Putamen (tissue), 1 donor: ENCODE measurements around the gene ZFHX3.

Source experiments
- DNase-seq: peaks from one replicate; pipeline ENCODE4 v3.0.0-alpha.2; 2016; ENCODE audit warnings: low spot score

Gene ZFHX3

DNA sequence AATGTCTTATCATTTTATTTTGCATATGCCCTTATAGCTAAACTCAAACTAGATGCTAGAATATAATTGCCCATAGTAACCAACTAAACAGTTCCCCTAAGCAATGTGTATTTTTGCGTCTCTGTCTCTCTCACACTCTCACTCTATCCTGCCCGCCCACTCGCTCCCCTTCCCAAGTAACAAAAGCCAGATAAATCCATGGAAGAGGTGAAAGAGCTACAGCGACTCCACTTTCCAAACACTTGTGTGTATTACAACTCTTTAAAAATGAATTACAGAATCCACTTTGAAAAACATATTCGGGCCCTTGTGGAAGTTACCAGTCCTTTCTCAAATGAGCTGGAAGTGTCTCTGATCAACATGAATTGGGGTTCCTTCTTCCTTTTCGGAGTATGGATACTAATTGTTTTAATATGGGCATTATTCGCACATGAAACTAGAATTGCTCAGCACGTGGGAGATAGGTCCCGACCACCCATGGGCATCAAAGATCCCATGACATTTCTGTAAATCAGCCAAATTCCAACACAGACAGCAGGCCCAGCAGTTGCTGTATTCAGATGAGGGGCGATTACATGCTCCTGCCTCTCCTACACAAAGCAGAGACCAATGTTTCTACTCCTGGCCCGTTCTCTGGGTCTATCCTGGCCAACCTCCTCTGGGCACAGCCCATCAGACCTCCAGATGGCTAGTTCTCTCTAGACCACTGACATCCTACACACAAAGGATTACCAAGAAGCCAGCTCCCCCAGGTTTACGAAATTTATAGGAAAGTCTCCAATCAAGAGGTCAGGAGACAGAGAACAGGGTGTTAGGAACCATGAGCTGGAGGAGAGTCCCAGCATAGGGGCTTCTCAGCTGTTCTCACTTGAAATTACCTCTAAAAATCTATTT, 121.5 kb downstream of the ZFHX3 start:
- DNase-seq = no peak

- no peak for DNase-seq
Measured at GRCh38 chr16:72925631-72925979, 122.3 kb downstream of the ZFHX3 start.

GRCh38 chr16:72924927-72925630, 122.8 kb downstream of the ZFHX3 start:
- no peak for DNase-seq

DNA sequence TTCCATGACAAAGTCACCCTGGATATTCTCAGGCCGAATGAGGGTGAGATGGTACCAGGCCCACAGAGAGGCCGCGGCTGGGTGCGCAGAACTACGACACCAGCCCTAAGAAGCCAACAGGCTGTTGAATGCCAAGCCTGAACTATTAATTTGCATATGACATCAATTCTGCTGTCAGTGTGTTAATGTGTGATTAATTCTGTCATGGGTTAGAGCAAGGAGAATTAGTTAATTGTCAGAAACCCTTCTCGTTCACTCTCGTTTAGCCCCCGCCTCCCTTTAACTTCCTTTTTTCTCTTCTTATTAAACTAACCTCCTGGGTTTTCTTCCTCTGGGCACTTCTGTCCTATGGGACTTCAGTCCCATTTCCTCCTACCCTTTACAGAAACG, 123.4 kb downstream of the ZFHX3 start:
- no peak for DNase-seq

GRCh38 chr16:72923757-72924156, 124.2 kb downstream of the ZFHX3 start:
- no peak for DNase-seq

DNA sequence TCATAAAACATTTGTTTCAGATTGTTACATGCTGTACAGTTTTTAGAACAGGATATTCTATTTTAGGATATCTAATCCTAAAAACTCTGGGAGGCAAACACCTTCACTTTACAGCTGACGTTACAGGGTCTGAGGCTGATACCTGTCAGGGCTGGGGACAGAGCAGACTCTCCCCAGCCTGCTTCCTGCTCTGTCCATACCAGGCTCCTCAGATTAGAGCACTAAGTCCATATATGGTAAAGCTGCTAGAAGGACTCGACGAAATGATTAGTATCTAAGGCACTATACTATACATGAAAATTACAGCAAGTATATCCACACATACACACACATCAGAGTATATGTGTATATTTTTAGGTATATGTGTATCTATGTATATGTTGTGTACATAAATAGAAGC, 125.2 kb downstream of the ZFHX3 start:
- no peak for DNase-seq

GRCh38 chr16:72921620-72922019, 126.3 kb downstream of the ZFHX3 start:
- peak; percentile 46 for DNase-seq

DNA sequence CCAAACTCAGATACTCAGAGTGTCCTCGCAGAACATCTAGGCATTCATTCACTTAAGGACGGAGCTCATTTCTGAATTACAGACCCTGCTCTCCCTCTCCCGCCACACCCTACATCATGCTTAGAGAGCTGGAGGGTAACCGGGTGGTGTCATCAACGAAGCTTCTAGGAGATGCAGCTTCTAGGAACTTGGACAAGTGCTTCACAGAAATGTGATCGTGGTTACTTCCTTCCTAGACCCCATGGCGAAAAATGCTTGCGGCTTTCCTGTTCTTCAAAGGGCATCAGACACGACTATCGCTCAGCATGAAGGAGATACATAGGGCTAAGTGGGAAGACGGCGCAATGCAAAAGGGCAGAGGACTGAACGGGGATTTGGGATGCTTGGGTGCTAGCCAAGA, 126.8 kb downstream of the ZFHX3 start:
- no peak for DNase-seq

DNA sequence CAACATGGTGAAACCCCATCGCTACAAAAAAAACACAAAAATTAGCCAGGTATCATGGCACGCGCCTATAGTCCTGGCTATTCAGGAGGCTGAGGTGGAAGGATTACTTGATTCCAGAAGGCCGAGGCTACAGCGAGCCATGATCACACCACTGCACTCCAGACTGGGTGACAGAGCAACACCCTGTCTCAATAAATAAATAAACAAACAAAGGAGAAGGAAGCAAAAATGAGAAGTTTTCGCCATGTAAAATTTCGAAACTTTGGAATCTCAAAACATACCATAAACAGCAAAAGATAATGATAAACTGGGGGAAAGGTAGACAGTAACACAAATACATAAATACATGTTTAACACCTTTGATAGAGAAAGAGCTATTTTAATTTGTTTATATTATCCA, 130.9 kb downstream of the ZFHX3 start:
- DNase-seq = no peak

- DNase-seq = no peak
Measured at GRCh38 chr16:72915331-72915730, 132.6 kb downstream of the ZFHX3 start.

DNA sequence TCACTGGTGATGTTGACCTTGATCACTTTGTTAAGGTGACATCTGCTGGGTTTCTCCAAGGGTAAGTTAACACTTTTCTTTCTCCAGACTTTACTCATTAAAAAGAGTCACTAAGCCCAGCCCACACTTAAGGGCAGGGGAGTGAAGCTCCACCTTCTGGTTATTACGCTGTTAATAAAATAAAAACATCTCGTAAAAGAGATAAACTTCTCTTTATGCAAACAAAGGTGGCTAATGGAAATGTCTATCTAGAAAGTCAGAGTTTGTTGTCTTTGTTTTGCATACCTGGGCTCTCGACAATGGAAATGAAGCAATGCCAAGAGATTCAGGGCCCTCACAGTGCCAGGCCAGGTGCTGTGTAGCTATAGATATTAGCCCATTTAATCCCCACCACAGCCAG, 134.4 kb downstream of the ZFHX3 start:
- no peak for DNase-seq

- no peak for DNase-seq
Measured at GRCh38 chr16:72911971-72912370, 136.0 kb downstream of the ZFHX3 start.

- no peak for DNase-seq
Measured at GRCh38 chr16:72910875-72911274, 137.1 kb downstream of the ZFHX3 start.

DNA sequence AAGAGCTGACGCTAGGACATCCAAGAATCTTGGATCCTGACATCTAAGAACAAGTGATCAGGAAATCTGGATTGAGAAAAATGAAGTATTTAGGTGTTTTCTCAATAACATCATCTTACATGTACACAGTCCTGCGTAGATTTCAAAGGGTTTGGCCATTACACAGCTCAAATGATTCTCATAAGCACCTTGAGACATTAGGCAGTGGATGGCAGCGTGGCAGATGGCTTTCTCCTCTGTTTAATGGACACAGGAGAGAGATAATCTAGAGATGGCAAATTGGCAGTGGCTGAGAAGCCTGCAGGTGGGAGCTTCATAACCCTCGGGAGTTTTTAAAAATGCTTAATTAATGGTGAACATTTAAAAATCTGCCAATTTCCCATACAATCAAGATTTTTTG, 137.5 kb downstream of the ZFHX3 start:
- DNase-seq = no peak

GRCh38 chr16:72909196-72909595, 138.7 kb downstream of the ZFHX3 start:
- DNase-seq = no peak

DNA sequence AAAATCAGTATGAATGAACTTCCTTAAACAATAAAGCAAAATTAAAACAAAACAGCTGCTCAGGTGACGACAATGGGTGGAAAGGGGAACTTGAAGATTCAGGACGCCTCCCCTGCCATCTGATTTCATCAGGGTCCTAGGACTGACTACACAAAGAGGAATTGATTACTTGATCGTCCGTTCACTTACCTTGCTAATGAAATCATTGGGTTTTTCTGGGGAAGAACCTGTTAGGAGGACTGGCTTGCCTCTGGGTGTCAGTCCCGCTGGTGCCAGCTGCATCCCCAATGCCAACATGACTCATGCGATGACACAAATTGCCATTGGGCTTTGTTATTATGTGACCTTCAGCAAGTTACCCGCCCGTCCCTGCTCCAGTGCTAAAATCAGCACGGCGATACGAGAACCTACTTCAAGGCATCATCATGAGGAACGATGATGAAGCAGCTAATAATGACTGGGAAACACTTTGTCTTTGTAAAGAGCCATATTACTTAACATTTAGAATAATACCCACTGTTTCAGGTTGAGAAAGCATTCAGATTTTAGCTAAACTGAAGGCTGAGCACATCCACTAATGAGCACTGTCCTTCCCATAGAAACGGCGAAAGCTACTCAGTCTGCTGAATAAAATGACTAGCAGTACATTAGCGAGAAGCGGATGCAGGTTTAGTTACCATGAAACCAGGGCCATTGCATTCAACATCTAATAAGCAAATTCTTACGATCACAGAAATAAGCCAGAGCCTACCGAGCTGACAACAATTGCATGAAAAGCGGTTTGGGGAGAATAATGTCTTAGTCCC, 139.4 kb downstream of the ZFHX3 start:
- no peak for DNase-seq

GRCh38 chr16:72905581-72905980, 142.3 kb downstream of the ZFHX3 start:
- DNase-seq = no peak

GRCh38 chr16:72903176-72903575, 144.8 kb downstream of the ZFHX3 start:
- DNase-seq = no peak

- no peak for DNase-seq
Measured at GRCh38 chr16:72902206-72902605, 145.7 kb downstream of the ZFHX3 start.

DNA sequence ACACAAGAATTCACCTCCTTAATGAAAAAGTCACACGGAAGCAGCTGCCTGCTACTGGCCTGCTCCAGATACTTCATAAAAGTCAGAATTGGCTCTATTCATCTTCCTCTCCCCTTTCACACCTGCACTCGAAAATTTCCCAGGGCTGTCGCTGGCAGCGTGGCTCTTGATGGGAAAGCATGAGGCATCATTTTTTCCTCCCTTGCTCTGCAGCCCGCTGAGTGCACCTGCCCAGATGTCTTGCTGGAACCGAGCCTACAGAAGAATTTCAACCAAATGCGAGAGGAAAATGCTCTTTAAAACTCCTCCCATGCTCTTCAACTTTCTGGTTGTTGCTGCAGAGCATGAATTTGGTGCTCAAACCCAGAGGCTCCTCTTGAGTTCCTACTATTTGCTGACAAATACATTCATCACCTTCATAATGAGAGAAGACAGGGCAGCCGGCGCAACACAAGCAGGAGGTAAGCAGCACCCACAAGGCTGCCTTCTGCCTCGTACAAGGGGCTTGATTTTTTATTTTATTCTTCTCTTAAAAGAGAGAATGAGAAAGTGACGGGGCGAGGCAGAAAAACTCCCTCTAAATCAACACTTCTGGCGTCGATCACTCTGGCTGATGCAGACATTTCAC, 146.8 kb downstream of the ZFHX3 start:
- DNase-seq = no peak

DNA sequence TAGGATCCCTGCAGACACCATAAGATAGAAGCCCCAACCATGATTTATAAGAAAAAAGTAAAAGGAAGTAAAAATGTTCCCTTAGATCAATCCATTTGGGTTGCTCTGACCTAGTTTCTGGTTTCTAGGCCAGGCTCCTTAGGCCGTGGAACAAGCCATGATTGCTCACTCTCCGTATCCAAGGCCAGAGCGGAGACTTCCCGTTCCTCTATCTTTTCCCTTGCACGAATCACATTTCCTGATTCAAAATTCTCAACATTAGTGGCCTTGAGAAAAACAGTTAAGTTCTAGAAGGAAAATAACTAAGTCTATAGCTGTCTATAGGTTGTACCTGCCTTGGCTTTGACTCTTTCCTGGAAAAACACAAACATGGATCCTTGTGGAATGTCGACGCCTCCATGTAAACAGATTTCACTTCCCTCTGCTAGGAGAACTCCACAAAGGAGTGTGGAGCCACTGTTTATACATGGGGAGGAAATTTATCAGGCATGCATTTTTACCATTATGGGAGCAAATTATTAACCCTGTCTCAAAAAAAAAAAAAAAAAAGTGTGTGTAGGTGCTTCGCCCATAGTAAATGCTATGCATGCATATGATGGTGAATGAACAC, 149.6 kb downstream of the ZFHX3 start:
- DNase-seq = no peak

GRCh38 chr16:72897707-72898106, 150.2 kb downstream of the ZFHX3 start:
- no peak for DNase-seq
